ENCODE measurements around the gene CTDNEP1. TPM values are rescaled to one million over a fixed set of nuclear protein-coding genes. Genes with fewer than 3 reads are reported as not detected.
A peak's percentile ranks its signal among the peaks of the same experiment; 100 is the strongest.

The CTDNEP1 gene
- total and polyA plus RNA-seq, 7 donors, result 43.9 to 110 (median 76.4) TPM

DNA sequence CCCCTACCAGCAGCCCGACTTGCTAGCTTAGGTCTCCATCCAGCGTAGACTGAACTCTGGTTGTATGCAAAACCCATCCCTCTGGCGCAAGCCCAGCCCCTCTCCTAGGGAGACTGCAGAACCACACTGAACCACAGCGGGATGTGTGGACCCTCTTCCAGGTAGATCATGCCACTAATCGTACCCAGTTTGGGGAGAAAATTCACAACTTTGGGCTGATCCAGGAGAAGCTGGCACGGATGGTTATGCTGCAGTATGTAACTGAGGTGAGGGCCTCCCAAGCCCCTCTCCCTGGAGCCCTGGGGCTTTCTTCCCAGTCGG lies 28.6 kb downstream of the CTDNEP1 start:
- intact Hi-C loops (cut with DNase I), result no loop called here
- Histone ChIP-seq H3K27ac (peak overlapping the region in 1 of 4 donors; percentile 23), H3K36me3 (peaks cover 28 to 62% (median 46%) of the 10 kb centered on the region in 4 donors)

DNA sequence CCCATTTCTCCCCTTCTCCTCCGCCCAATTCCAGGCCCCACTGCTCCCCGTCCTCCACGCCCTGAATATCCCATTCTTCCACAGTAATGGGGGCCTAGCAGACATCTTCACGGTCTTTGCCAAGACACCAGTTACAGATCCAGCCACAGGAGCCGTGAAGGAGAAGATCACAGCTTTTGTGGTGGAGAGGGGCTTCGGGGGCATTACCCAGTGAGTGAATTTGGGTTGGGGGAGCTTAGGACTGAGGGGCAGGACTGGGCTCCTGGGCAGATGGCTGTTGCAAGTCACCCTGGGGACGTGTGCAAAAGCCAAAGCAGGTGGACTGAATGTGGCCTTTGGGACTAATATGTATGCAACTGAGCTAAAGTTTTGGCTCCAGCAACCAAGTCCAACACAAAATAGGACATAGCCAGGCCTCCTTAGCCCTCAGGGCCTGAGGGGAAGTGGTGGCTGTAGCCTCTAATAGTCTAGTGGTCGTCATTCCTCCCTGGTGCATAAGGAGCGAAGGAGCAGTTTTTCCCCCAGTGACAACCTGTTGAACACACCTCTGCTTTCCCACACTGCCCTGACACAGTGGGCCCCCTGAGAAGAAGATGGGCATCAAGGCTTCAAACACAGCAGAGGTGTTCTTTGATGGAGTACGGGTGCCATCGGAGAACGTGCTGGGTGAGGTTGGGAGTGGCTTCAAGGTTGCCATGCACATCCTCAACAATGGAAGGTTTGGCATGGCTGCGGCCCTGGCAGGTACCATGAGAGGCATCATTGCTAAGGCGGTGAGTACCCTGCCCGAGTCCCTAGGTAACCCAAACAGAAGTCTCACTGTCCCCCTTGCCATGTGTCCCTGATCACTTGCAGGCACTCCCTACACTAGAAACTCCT lies 29.2 kb downstream of the CTDNEP1 start:
- Histone ChIP-seq H3K4me3 (no peak overlapping the region), H3K27me3 (no peaks in the 10 kb centered on the region), H3K4me1 (peaks cover 0 to 41% (median 33%) of the 10 kb centered on the region in 4 donors), H3K27ac (peak overlapping the region in 2 of 4 donors; percentile 35 to 98), H3K9me3 (no peaks in the 10 kb centered on the region), H3K36me3 (peaks cover 28 to 56% (median 42%) of the 10 kb centered on the region in 4 donors)
- WGBS, 2 donors, result 75 to 86% methylated on average over 15 of the region's 15 CpGs
- no peak for DNase-seq
- intact Hi-C loops (cut with DNase I), result no loop called here
- TF ChIP-seq POLR2A (IDR thresholded peaks at IDR 0.05), result no peak
- TF ChIP-seq POLR2AphosphoS5 (IDR thresholded peaks at IDR 0.05), result no peak
- TF ChIP-seq EP300 (IDR thresholded peaks at IDR 0.05), result no peak
- TF ChIP-seq CTCF (IDR thresholded peaks at IDR 0.05), result no peak

More for the DNA sequence above, 28.6 kb downstream of the CTDNEP1 start:
- no peak overlapping the region for H3K4me3 ChIP-seq
- DNase-seq, result peak; percentile 66
- TF ChIP-seq EP300 (IDR thresholded peaks at IDR 0.05) (no peak), POLR2A (IDR thresholded peaks at IDR 0.05) (no peak), CTCF (IDR thresholded peaks at IDR 0.05) (no peak), POLR2AphosphoS5 (IDR thresholded peaks at IDR 0.05) (no peak)
- 73 to 85% methylated on average over 7 of the region's 7 CpGs for WGBS, 2 donors
- peaks cover 0 to 36% (median 29%) of the 10 kb centered on the region in 4 donors for H3K4me1 ChIP-seq
- no peaks in the 10 kb centered on the region for H3K27me3 ChIP-seq
- no peaks in the 10 kb centered on the region for H3K9me3 ChIP-seq

DNA sequence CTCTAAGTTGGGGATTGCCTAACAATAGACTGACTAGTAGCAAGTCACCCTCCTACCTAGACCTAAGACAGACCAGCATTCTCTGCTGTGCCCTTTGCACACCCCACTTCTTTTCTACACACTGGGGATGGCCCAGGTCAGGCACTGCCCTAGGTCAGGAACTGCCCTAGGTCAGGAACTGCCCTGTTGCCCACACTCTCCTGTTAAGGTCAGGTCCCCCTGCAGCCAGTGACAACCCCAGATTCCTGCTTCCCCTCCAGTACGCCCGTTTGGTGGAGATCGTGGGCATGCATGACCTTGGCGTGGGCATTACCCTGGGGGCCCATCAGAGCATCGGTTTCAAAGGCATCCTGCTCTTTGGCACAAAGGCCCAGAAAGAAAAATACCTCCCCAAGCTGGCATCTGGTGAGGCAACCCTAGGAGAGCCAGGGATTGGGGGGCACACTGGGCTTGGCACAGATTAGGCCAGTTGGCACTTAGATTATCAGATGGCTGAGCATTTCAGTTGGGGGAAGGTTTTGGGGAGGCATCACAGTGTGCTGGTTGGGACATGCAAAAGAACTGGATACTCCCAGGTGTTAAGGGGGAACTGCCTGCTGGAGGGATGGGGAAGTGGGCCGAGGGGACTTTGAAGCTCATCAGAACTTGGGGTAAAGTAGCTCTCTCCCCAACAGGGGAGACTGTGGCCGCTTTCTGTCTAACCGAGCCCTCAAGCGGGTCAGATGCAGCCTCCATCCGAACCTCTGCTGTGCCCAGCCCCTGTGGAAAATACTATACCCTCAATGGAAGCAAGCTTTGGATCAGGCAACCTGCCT lies 30.0 kb downstream of the CTDNEP1 start:
- H3K4me3 ChIP-seq, result no peak overlapping the region
- no peaks in the 10 kb centered on the region for H3K9me3 ChIP-seq
- WGBS, 2 donors, result 68 to 77% methylated on average over 10 of the region's 10 CpGs
- intact Hi-C loops (cut with DNase I), result no loop called here
- peak; percentile 63 for DNase-seq
- peaks cover 20 to 48% (median 34%) of the 10 kb centered on the region in 4 donors for H3K36me3 ChIP-seq
- TF ChIP-seq CTCF (IDR thresholded peaks at IDR 0.05) (no peak), POLR2A (IDR thresholded peaks at IDR 0.05) (no peak), POLR2AphosphoS5 (IDR thresholded peaks at IDR 0.05) (no peak), EP300 (IDR thresholded peaks at IDR 0.05) (no peak)
- H3K4me1 ChIP-seq, result peaks cover 0 to 48% (median 39%) of the 10 kb centered on the region in 4 donors
- H3K27ac ChIP-seq, result peak overlapping the region; percentile 90 to 99 (median 98)
- no peaks in the 10 kb centered on the region for H3K27me3 ChIP-seq

DNA sequence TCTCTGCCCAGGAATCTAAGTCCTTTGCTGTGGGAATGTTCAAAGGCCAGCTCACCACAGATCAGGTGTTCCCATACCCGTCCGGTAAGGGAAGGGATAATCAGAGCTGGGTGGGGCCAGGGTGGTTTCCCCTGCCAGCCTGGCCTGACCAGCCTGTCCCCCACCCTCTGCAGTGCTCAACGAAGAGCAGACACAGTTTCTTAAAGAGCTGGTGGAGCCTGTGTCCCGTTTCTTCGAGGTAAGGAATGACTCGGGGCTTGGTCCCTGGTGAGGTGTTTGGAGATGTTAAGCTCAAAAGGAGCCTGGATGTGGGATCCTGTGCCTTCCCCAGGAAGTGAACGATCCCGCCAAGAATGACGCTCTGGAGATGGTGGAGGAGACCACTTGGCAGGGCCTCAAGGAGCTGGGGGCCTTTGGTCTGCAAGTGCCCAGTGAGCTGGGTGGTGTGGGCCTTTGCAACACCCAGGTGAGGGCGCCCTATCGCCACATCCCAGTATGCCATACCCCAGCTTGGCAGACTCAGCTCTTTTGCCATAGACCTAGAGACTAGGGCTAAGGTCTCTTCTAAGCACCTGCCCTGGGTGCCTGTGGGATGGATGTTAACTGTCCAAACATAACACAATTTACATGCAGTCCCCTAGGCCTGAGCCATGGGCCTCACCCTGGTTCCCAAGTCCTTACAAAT lies 30.8 kb downstream of the CTDNEP1 start:
- Histone ChIP-seq H3K4me3 (peak overlapping the region; percentile 73 to 98 (median 90)), H3K36me3 (peaks cover 15 to 40% (median 30%) of the 10 kb centered on the region in 4 donors), H3K4me1 (peaks cover 0 to 56% (median 46%) of the 10 kb centered on the region in 4 donors), H3K27me3 (no peaks in the 10 kb centered on the region), H3K9me3 (no peaks in the 10 kb centered on the region), H3K27ac (peak overlapping the region; percentile 90 to 99 (median 98))
- WGBS, 2 donors, result 6 to 32% methylated on average over 11 of the region's 11 CpGs
- intact Hi-C loops (cut with DNase I), result no loop called here
- TF ChIP-seq EP300 (IDR thresholded peaks at IDR 0.05) (no peak), CTCF (IDR thresholded peaks at IDR 0.05) (no peak), POLR2A (IDR thresholded peaks at IDR 0.05) (no peak), POLR2AphosphoS5 (IDR thresholded peaks at IDR 0.05) (no peak)
- peak; percentile 86 for DNase-seq

All from sigmoid colon (tissue), 7 donors.